K562 (cell line): ENCODE measurements around the gene ARFIP2. TPM values are rescaled to one million over a fixed set of nuclear protein-coding genes. Genes with fewer than 3 reads are reported as not detected.

Source experiments
- ARNT ChIP-seq, 2 experiments: fragments of 450-650 bp; IDR thresholded peaks; 2 replicates each; pipeline ENCODE4 v1.6.1; 2016; ENCODE audit warnings: mild to moderate bottlenecking in 1 of 2
- ATF7 ChIP-seq: fragments of 450-650 bp; IDR thresholded peaks from 2 replicates; pipeline ENCODE4 v1.7.1; 2014; ENCODE audit warnings: mild to moderate bottlenecking, moderate library complexity
- CBX3 ChIP-seq, 2 experiments: IDR thresholded peaks; 1 replicate in 1 of 2; 2 replicates in 1 of 2; pipeline ENCODE4 v1.6.1; 2012; ENCODE audit warnings: inconsistent platforms in 2 of 2, low read length in 2 of 2, borderline replicate concordance in 1 of 2, control low read depth in 1 of 2
- FUS ChIP-seq: fragments of 200-400 bp; formaldehyde crosslinking; optimal IDR thresholded peaks from 2 replicates; pipeline ENCODE3; 2017; ENCODE audit warnings: low read depth, low read length
- GABPB1 ChIP-seq: sonication (generic); formaldehyde crosslinking; IDR thresholded peaks from 2 replicates; pipeline ENCODE4 v1.8.0; 2022; ENCODE audit warnings: mild to moderate bottlenecking, missing genetic modification reagents
- HOXB6 ChIP-seq: fragments of 250-450 bp; sonication (Bioruptor Pico); IDR thresholded peaks from 2 replicates; pipeline ENCODE4 v1.5.1; 2022; ENCODE audit warnings: mild to moderate bottlenecking, borderline replicate concordance
- MAZ ChIP-seq, 2 experiments: fragments of 450-650 bp in 1 of 2; sonication (generic) in 1 of 2; formaldehyde crosslinking; IDR thresholded peaks in 1 of 2; conservative IDR thresholded peaks in 1 of 2; 2 replicates each; pipeline versions ENCODE4 v1.4.0 to v1.5.0; 2020; ENCODE audit warnings: mild to moderate bottlenecking in 1 of 2, missing genetic modification reagents in 1 of 2
- MCM7 ChIP-seq, 2 experiments: fragments of 450-650 bp; IDR thresholded peaks; 2 replicates each; pipeline ENCODE4 v1.6.1; 2016 to 2018
- NFIC ChIP-seq: fragments of 450-650 bp; IDR thresholded peaks from 2 replicates; pipeline ENCODE4 v1.6.1; 2017; ENCODE audit warnings: mild to moderate bottlenecking, inconsistent platforms
- NR4A1 ChIP-seq, 2 experiments: fragments of 250-450 bp in 1 of 2; fragments of 450-650 bp in 1 of 2; sonication (Bioruptor Pico) in 1 of 2; IDR thresholded peaks; 2 replicates each; pipeline versions ENCODE4 v1.4.0 to v1.6.1; 2016 to 2020; ENCODE audit warnings: mild to moderate bottlenecking in 2 of 2, missing compliant biosample characterization in 1 of 2, missing genetic modification characterization in 1 of 2, moderate library complexity in 1 of 2
- NRF1 ChIP-seq, 2 experiments: fragments of 450-650 bp; IDR thresholded peaks in 1 of 2; conservative IDR thresholded peaks in 1 of 2; 2 replicates each; pipeline ENCODE4 v1.6.1; 2014; ENCODE audit warnings: mild to moderate bottlenecking in 2 of 2
- PML ChIP-seq: IDR thresholded peaks from 2 replicates; pipeline ENCODE4 v1.6.1; 2012; ENCODE audit warnings: low read length, inconsistent platforms
- RBFOX2 ChIP-seq: fragments of 200-400 bp; formaldehyde crosslinking; IDR thresholded peaks from 2 replicates; pipeline ENCODE4 v1.6.1; 2017; ENCODE audit warnings: low read depth, mild to moderate bottlenecking, low read length, moderate library complexity
- RBM22 ChIP-seq: fragments of 200-400 bp; formaldehyde crosslinking; IDR thresholded peaks from 2 replicates; pipeline ENCODE4 v1.6.1; 2018; ENCODE audit warnings: low read length, low read depth; ENCODE audit not compliant: poor library complexity, severe bottlenecking
- SLC30A9 ChIP-seq: fragments of 250-450 bp; sonication (Bioruptor Pico); IDR thresholded peaks from 2 replicates; pipeline ENCODE4 v1.8.0; 2022; ENCODE audit warnings: mild to moderate bottlenecking, moderate library complexity
- WHSC1 ChIP-seq: IDR thresholded peaks from one replicate; pipeline ENCODE4 v1.6.1; 2012; ENCODE audit warnings: low read length, control low read depth, inconsistent platforms
- ZFP36 ChIP-seq: fragments of 150-350 bp; IDR thresholded peaks from 2 replicates; pipeline ENCODE4 v1.6.1; 2018; ENCODE audit warnings: low read length, low read depth; ENCODE audit not compliant: partially characterized antibody
- ZFX ChIP-seq: sonication (generic); formaldehyde crosslinking; IDR thresholded peaks from 2 replicates; pipeline ENCODE4 v1.8.0; 2022; ENCODE audit warnings: mild to moderate bottlenecking, missing genetic modification reagents, moderate library complexity
- ZNF24 ChIP-seq: fragments of 450-650 bp; IDR thresholded peaks from 2 replicates; pipeline ENCODE4 v1.6.1; 2016
- ZNF644 ChIP-seq: fragments of 200-800 bp; sonication (Bioruptor generic); IDR thresholded peaks from 2 replicates; pipeline ENCODE4 v1.6.1; 2016; ENCODE audit warnings: low read depth, missing genetic modification characterization, missing compliant biosample characterization
- ZNF79 ChIP-seq: fragments of 250-450 bp; sonication (Bioruptor Pico); IDR thresholded peaks from 2 replicates; pipeline ENCODE4 v1.4.0; 2020; ENCODE audit warnings: low read depth, mild to moderate bottlenecking, moderate library complexity
- ZSCAN29 ChIP-seq: fragments of 450-650 bp; IDR thresholded peaks from 2 replicates; pipeline ENCODE4 v1.6.1; 2017
- polyA plus RNA-seq, 8 experiments: library from polyadenylated mRNA; depleted of rRNA in 4 of 8; stranded (reverse) in 5 of 8; unstranded in 3 of 8; fragments of >200 nt; fragmentation: Nextera tagmentation in 2 of 8; fragmentation: Illumina TruSeq in 1 of 8; extraction: Ambion mirVana in 2 of 8; extraction: Trizol in 1 of 8; gene quantifications; 2 replicates each; pipeline versions ENCODE4 v1.2.1 to v1.2.3, GENCODE V29; 2011 to 2014; ENCODE audit warnings: inconsistent platforms in 1 of 8, missing spikeins in 1 of 8
- total RNA-seq, 7 experiments: library from RNA; depleted of rRNA in 6 of 7; stranded (reverse); fragments of >200 nt in 6 of 7; fragmentation: Illumina TruSeq in 2 of 7; extraction: Trizol in 2 of 7; gene quantifications; 2 replicates each; pipeline versions ENCODE4 v1.2.1 to v1.2.3, GENCODE V29; 2011 to 2021; ENCODE audit warnings: low replicate concordance in 1 of 7
- TF ChIP-seq, protein P1 (sequence below): sonication (generic); formaldehyde crosslinking; IDR thresholded peaks from 2 replicates; pipeline ENCODE4 v1.8.0; 2022; ENCODE audit warnings: mild to moderate bottlenecking, low read depth, missing genetic modification reagents
- TF ChIP-seq, protein P2 (sequence below): fragments of 450-650 bp; formaldehyde crosslinking; IDR thresholded peaks from 2 replicates; pipeline ENCODE4 v1.4.0; 2020; ENCODE audit warnings: mild to moderate bottlenecking, mixed read lengths
- TF ChIP-seq, protein P3 (sequence below): fragments of 450-650 bp; IDR thresholded peaks from 2 replicates; pipeline ENCODE4 v1.6.1; 2016

Gene ARFIP2
- total and polyA plus RNA-seq, 9 of the 15 experiments (the other 6 are each of a cell fraction or from before 2014, with no cell fraction given): 11.8 to 74.1 (median 41.0) TPM

DNA sequence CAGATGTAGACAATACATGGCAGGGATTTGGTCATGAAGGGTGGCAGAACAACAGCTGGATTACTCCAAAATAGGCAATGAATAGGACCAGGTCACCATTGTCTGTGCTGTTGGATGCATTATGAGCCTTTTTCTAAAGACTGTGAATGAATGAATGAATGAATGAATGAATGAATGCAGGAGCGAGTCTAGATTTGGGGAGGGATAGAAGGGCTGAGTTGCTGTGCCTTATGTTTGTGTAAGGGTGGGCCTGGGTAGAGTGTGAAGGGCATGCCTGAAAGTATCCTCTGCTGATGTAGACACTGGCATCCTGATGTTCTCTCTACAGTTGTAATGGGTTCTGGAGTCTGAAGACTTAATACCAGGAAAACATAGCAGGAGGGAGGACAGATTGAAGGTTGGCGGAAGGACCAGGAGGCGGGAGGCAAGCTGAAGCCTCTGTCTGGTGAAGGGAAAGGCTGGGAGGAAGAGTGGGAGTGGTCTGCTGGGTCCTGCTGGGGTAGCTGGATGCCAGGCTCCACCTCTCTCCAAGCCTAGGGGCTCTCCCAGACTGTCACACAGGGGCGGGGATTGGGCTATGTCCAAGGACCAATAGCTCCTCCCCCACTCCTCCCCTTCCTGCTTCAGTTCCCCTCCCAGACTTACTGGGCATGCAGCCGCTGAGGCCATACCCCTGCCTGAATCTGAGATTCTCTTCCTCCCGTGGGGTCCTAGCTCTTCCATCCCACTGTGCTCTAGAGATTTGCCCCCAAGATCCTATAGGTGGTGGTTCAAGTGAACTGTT is 12.2 kb downstream of the ARFIP2 start (continued):
- no peak for TF ChIP-seq CBX3 (IDR thresholded peaks at IDR 0.05; ENCODE audit: borderline replicate concordance in 1 of 2, low read length in 2 of 2)
- peak; percentile 75 for TF ChIP-seq NFIC
- no peak for TF ChIP-seq ZNF644 (tag)
- peak; percentile 31; the same call in 1 of the 2 replicates for TF ChIP-seq ATF7
- TF ChIP-seq RBFOX2: peak; percentile 29; the same call in 1 of the 2 replicates
- TF ChIP-seq GABPB1 (CRISPR knock-in tag): no peak
- TF ChIP-seq NR4A1 (CRISPR knock-in tag; IDR thresholded peaks at IDR 0.05): no peak
- no peak for TF ChIP-seq NR4A1 (tag; IDR thresholded peaks at IDR 0.05)
- TF ChIP-seq, protein P1, sequence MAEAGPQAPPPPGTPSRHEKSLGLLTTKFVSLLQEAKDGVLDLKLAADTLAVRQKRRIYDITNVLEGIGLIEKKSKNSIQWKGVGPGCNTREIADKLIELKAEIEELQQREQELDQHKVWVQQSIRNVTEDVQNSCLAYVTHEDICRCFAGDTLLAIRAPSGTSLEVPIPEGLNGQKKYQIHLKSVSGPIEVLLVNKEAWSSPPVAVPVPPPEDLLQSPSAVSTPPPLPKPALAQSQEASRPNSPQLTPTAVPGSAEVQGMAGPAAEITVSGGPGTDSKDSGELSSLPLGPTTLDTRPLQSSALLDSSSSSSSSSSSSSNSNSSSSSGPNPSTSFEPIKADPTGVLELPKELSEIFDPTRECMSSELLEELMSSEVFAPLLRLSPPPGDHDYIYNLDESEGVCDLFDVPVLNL (CRISPR knock-in tag): no peak
- TF ChIP-seq ZNF79: no peak
- no peak for TF ChIP-seq WHSC1
- TF ChIP-seq, protein P2, sequence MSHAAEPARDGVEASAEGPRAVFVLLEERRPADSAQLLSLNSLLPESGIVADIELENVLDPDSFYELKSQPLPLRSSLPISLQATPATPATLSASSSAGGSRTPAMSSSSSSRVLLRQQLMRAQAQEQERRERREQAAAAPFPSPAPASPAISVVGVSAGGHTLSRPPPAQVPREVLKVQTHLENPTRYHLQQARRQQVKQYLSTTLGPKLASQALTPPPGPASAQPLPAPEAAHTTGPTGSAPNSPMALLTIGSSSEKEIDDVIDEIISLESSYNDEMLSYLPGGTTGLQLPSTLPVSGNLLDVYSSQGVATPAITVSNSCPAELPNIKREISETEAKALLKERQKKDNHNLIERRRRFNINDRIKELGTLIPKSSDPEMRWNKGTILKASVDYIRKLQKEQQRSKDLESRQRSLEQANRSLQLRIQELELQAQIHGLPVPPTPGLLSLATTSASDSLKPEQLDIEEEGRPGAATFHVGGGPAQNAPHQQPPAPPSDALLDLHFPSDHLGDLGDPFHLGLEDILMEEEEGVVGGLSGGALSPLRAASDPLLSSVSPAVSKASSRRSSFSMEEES (CRISPR knock-in tag): no peak
- TF ChIP-seq MCM7 (IDR thresholded peaks at IDR 0.05): no peak
- peak in 1 of 2 experiments; percentile 21; a peak in 1 of 4 replicates for TF ChIP-seq MAZ (CRISPR knock-in tag; conservative IDR thresholded peaks at IDR 0.05 in 1 of 2, IDR thresholded peaks at IDR 0.05 in 1 of 2)
- TF ChIP-seq FUS: no peak
- TF ChIP-seq PML: no peak
- TF ChIP-seq ZFP36: no peak
- TF ChIP-seq ZSCAN29: no peak
- TF ChIP-seq ZNF24: peak; percentile 99
- no peak for TF ChIP-seq ZFX (CRISPR knock-in tag)
- TF ChIP-seq ARNT (IDR thresholded peaks at IDR 0.05): no peak
- TF ChIP-seq SLC30A9 (CRISPR knock-in tag): no peak
- no peak for TF ChIP-seq RBM22
- peak; percentile 23 to 38; a peak in 2 of 4 replicates for TF ChIP-seq NRF1 (conservative IDR thresholded peaks at IDR 0.05 in 1 of 2, IDR thresholded peaks at IDR 0.05 in 1 of 2)
- TF ChIP-seq HOXB6: no peak
- TF ChIP-seq, protein P3, sequence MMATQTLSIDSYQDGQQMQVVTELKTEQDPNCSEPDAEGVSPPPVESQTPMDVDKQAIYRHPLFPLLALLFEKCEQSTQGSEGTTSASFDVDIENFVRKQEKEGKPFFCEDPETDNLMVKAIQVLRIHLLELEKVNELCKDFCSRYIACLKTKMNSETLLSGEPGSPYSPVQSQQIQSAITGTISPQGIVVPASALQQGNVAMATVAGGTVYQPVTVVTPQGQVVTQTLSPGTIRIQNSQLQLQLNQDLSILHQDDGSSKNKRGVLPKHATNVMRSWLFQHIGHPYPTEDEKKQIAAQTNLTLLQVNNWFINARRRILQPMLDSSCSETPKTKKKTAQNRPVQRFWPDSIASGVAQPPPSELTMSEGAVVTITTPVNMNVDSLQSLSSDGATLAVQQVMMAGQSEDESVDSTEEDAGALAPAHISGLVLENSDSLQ: peak; percentile 56
